GM13976 (cell line): ENCODE data around the gene PRMT7.
A peak's percentile ranks its signal among the peaks of the same experiment; 100 is the strongest.
"Not testable (repeated sequence)": the region's sequence is repeated elsewhere in the genome, so short reads cannot be mapped to it uniquely, and the experiment has no call there.

Source experiments
- DNase-seq: peaks from one replicate; pipeline ENCODE4 v3.0.0; 2012; ENCODE audit warnings: low spot score
- CTCF ChIP-seq: IDR thresholded peaks from 2 replicates; pipeline ENCODE4 v1.5.1; 2012; ENCODE audit warnings: borderline replicate concordance, mild to moderate bottlenecking; ENCODE audit not compliant: insufficient read depth; ENCODE audit errors: extremely low read depth, missing control alignments, control extremely low read depth
- in situ Hi-C: fragments of 300-500 bp; cut with MboI; formaldehyde crosslinking; loops from one replicate; pipeline ENCODE4 v1.12.0; 2022; ENCODE audit warnings: low sequenced_read_pairs, mixed read lengths, inconsistent platforms; ENCODE audit not compliant: unreplicated experiment

The PRMT7 gene

DNA sequence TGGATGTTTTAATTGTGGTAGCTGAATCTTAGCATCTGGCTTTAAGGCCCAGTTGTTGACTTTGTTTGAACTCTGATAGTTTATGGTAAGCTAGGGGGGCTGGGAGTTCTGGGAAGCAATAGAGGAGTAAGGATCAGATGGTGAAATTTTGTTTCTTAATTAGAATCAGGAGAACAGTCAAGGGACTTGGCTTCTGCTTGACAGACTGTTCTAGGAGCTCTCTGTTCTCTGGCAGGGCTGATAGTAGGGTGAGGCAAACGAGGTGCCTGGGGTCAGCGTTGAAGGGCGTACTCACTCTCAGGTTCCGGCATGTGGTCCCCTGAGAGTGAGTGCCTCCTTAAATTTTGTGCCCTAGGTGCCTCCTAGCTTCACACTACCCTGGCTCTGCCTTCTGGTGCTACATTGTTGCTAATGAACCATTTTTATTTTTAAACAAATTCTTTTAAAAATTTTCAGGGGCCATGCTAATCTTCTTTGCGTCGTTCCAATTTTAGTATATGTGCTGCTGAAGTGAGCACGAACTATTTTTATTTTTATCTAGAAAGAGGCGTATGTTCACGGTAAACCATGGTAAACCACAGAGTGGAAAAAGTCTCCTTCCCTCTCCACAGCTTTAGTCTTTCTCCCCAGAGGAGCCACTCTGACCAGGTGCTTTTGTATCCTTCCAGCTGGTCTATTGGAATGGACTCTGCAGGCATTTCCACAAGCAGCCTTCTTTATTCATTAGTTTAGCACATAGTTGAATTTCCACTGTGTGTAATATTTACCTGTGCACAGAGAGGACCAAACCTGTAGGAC, 26.8 kb upstream of the PRMT7 start:
- in situ Hi-C loops, result no loop called here
- peak; percentile 58 for DNase-seq

DNA sequence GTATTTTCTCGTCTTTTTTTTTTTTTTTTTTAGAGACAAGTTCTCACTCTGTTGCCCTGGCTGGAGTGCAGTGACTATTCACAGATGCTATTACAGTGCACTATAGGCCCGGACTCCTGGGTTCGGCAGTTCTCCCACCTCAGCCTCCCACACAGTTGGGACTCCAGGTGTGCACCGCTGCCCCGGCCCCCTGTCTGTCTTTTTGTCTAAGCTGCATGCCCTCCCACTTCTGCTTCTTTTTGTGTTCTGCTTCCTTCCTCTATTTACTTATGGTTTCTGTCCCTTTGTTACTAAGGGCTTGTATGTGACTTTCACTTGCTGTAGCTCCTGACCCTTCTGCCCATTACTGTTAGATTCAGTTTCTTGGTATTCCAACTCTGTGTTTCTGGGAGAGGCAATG, 26.0 kb upstream of the PRMT7 start:
- DNase-seq, result peak; percentile 69
- TF ChIP-seq CTCF, result no peak
- in situ Hi-C loops, result no loop called here

More for the DNA sequence above, 26.8 kb upstream of the PRMT7 start:
- no peak for TF ChIP-seq CTCF

- no peak for TF ChIP-seq CTCF
- in situ Hi-C loops, result no loop called here
- no peak for DNase-seq
Observed at GRCh38 chr16:68285683-68286082, 25.1 kb upstream of the PRMT7 start.

GRCh38 chr16:68286153-68287074, 24.4 kb upstream of the PRMT7 start:
- no peak for DNase-seq
- no peak for TF ChIP-seq CTCF
- in situ Hi-C loops, result no loop called here

- DNase-seq, result no peak
- in situ Hi-C loops, result no loop called here
- TF ChIP-seq CTCF, result peak; percentile 1
Observed at GRCh38 chr16:68287276-68288251, 23.3 kb upstream of the PRMT7 start.

GRCh38 chr16:68288252-68288650, 22.6 kb upstream of the PRMT7 start:
- in situ Hi-C loops, result no loop called here
- DNase-seq, result no peak
- TF ChIP-seq CTCF, result no peak

DNA sequence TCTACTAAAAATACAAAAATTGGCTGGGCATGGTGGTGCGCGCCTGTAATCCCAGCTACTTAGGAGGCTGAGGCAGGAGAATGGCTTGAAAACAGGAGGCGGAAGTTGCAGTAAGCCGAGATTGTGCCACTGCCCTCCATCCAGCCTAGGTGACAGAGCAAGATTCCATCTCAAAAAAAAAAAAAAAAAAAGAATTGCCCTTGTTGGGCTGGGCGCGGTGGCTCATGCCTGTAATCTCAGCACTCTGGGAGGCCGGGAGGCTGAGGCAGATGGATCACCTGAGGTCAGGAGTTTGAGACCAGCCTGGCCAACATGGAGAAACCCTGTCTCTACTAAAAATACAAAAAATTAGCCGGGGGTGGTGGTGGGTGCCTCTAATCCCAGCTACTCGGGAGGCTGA, 22.0 kb upstream of the PRMT7 start:
- DNase-seq, in situ Hi-C loops: not testable (repeated sequence)
